ENCODE measurements around the gene TANGO6.
"Not testable (repeated sequence)": the region's sequence is repeated elsewhere in the genome, so short reads cannot be mapped to it uniquely, and the experiment has no call there.

Gene TANGO6

GRCh38 chr16:68843482-68844210 lies at the start of gene TANGO6:
Gene TANGO6, plus strand, starts transcription at chr16:68843531. Its CDS starts 87 bp downstream, at chr16:68843618.
- DNase-seq (ENCODE audit: low spot score) = peak; percentile 88

DNA sequence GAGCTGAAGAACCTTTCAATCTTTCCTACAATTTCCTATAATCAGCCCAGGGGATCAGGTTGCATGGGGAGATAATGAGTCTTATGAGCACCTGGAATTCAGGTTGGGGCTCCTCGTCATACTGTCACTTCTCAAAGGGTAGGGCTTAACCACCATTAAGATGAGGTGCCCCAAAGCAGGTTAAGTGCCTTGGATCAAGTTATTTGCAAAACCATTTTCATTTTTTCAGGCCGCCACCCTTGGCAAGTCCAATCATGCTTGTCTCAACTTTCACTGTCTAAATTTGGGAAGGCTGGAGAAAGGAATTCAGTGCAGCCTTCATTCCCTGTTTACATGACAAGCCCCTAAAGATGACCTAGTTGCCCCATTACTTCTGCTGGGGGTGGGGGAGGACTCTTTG lies 44.9 kb upstream of the TANGO6 start:
- DNase-seq (ENCODE audit: low spot score) = no peak

GRCh38 chr16:68800257-68800875 lies 43.0 kb upstream of the TANGO6 start:
- DNase-seq (ENCODE audit: low spot score) = peak; percentile 52

- DNase-seq (ENCODE audit: low spot score) = no peak
Observed at GRCh38 chr16:68802190-68802589, 41.1 kb upstream of the TANGO6 start.

GRCh38 chr16:68806422-68806821 lies 36.9 kb upstream of the TANGO6 start:
- DNase-seq (ENCODE audit: low spot score) = no peak

DNA sequence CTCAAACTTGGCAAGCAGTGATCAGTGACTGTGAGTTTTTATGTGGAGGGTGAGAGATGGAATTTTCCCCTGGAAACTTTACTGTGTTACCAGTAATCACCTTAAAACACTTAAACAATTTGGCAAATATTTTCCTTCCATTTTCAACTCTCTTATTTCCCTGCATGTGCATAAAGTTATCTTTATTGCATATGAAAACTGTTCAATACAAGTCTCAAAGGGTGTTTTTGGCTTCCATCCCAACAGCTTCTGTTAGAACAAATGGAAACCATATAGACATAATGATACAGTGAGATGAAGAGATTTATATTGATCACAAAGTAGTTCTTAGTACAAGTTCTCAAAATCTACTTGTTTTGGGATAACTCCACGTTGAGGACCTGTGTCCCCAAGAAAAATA lies 36.4 kb upstream of the TANGO6 start:
- no peak for DNase-seq (ENCODE audit: low spot score)

DNA sequence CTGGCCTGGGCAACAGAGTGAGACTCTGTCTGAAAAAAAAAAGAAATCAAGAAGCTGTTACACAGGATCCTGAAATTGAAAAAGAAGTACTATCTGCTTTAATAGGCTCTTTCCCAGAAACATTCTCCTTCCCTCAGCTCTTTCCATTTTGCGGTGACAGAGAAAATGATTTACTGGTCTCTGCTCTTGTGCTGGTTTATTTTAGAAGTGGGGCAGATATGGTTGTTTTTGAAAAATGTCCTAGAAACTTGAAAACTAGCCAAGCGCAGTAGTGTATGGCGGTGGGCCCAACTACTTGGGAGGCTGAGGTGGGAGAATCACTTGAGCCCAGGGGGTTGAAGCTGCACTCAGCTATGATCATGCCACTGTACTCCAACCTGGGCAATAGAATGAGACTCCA lies 28.8 kb upstream of the TANGO6 start:
- DNase-seq (ENCODE audit: low spot score) = no peak

- DNase-seq (ENCODE audit: low spot score) = no peak
Observed at GRCh38 chr16:68823401-68824135, 19.8 kb upstream of the TANGO6 start.

- no peak for DNase-seq (ENCODE audit: low spot score)
Observed at GRCh38 chr16:68825427-68825826, 17.9 kb upstream of the TANGO6 start.

DNA sequence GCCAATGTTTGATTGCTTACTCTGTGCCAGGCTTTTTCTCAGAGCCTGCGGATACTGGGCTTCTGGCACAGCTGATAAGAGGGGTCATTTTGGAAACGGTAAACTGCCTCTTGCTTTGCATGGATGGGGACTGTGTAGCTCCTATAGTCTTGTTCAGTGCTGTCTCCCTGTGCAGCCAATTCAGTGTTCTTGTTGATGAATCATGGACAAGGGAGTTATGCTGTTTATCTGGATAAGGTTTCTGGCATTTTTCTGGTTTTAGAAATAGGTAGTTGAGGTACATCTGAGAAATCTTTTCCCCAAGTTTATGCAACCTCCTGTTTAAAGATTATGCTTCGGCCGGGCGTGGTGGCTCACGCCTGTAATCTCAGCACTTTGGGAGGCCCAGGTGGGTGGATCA lies 16.7 kb upstream of the TANGO6 start:
- no peak for DNase-seq (ENCODE audit: low spot score)

GRCh38 chr16:68833251-68833650 lies 10.1 kb upstream of the TANGO6 start:
- no peak for DNase-seq (ENCODE audit: low spot score)

GRCh38 chr16:68834550-68834949 lies 8.8 kb upstream of the TANGO6 start:
- DNase-seq (ENCODE audit: low spot score) = no peak

GRCh38 chr16:68835970-68836369 lies 7.4 kb upstream of the TANGO6 start:
- no peak for DNase-seq (ENCODE audit: low spot score)

DNA sequence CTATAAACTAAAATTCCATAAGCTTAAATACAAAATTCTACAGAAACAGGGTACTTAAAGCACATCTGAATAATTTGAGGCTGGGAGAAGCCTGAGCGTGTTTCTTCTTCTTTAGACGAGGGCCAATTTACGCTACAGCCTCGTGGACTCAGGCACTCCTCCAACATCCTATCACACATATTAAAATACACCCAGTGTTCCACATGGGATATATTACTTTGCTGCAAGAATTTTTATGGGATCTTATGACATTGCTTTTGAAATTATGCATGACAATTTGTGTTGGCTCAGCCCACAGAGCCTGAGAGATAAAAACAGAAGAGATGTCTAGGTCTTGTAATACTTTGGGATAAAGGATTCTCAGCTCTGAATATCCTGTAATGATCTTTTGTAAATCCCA lies 3.5 kb upstream of the TANGO6 start:
- DNase-seq (ENCODE audit: low spot score) = no peak

DNA sequence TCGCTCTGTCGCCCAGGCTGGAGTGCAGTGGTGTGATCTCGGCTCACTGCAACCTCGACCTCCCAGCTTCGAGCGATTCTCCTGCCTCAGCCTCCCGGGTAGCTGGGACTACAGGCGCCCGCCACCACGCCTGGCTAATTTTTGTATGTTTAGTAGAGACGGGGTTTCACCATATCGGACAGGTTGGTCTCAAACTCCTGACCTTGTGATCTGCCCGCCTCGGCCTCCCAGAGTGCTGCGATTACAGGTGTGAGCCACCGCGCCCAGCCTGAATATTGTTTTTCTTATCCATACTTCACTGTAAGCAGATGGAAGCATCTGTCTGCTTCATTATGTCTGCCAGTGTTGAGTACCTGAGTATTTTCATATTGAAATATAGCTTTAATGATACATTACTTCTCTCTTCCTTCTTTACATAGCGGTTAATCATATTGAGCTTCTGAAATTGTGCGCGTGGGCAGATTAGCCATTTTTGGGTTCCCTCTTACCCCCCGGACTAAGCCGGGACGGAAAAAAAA lies 308 bp upstream of the TANGO6 start:
- not testable (repeated sequence) for DNase-seq (ENCODE audit: low spot score)

GRCh38 chr16:68844211-68844564 lies 857 bp downstream of the TANGO6 start:
- no peak for DNase-seq (ENCODE audit: low spot score)

DNA sequence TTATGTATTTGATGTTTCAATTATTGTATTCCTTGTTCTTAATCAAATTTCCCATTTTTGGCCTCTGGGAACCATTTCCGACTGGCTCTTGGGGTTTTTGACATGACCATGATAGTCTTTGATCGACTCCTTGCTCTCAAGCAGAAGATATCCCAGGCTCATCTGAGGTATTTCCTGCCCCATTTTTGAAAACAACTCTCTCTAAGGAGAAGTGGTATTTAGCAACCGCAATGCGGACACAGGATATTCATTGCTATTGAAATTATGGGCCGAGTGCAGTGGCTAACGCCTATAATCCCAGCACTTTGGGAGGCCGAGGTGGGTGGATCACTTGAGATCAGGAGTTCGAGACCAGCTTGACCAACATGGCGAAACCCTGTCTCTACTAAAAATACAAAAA lies 5.5 kb downstream of the TANGO6 start:
- DNase-seq (ENCODE audit: low spot score) = no peak

GRCh38 chr16:68850481-68850880 lies 7.2 kb downstream of the TANGO6 start:
- DNase-seq (ENCODE audit: low spot score) = no peak

DNA sequence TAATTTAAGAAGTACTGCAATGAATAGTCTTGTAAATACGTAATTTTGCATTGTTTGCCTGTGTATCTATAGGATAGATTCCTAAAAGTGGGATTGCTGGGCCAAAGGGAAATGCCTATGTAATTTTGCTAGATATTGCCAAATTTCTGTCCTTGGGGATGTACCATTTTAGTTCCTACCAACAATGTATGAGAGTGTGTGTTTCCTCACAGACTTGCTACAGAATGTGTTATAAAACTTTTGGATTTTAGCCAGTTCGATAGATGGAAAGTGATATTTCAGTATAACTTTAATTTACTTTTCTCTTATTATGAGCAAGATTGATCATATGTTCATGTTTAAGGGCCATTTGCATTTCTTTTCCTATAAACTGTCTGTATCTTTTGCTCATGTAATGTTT lies 8.3 kb downstream of the TANGO6 start:
- no peak for DNase-seq (ENCODE audit: low spot score)

GRCh38 chr16:68857479-68857878 lies 14.1 kb downstream of the TANGO6 start:
- DNase-seq (ENCODE audit: low spot score) = no peak

GRCh38 chr16:68859828-68860227 lies 16.5 kb downstream of the TANGO6 start:
- no peak for DNase-seq (ENCODE audit: low spot score)

DNA sequence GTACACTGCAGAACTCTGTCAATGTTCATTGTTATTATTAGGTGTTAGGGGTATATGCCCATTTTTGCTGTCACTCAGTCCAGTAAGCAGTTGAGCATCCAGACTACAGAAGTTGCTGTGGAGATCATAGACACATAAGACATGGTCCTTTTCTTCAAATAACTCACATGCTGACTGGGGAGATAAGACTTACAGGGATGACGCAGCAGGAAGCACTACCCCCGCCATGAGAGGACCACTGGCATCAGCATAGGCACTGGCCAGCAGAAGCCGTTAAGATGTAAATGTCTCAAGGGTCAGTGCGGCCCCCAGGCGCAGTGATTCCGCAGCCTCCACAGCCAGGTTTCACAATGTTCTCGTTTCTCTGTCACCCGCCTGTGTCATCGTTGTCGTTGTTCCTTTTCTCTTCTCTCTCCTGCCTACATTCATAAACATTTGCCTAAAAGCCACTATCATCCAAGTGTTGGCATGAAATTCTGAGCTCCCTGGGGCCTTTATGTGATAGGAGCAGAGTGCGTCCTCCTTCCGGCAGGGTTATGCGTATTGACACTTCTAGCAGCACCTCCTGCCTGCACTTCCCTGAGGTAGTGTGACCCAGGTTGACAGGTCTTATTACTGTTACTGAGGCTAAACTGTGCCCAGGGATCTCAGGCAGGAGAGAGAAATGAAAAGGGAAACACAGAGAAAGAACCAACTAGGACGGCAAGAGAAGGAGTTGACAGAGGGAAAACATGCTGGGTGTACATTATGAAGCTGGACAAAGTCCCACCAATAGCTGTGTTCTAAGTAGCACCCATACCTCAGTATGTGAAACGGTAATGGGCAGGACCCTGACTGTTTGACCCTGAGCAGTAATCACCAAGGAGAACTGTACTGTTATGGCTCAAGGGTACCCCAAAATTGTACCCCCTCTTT lies 17.9 kb downstream of the TANGO6 start:
- no peak for DNase-seq (ENCODE audit: low spot score)
